Amniotic epithelial cell (primary cell): ENCODE measurements around the gene TMPRSS13.
"Not testable (repeated sequence)": the region's sequence is repeated elsewhere in the genome, so short reads cannot be mapped to it uniquely, and the experiment has no call there.

Experiments
- DNase-seq: peaks from one replicate; pipeline ENCODE4 v3.0.0-alpha.2; 2010; ENCODE audit warnings: low read depth

TMPRSS13 gene

DNA sequence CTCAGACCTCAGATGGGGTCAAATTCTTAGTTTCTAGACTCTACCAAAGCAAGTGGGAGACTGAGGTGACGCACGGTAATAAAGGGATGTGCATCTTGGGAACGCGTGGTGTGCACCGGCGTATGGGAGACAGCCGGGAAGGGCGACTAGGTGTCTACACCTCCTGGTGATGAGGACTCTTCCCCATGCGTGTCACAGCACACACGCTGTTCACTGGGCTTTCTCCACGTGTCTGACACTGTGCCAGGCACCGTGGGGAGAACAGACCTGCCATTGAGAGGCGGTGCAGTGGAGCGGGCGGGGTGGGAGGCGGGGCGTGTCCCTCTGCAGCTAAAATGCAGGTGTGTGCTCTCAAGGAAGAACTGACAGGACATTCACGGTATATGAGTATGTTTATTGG is 58.0 kb downstream of the TMPRSS13 start:
- no peak for DNase-seq

- DNase-seq, result no peak
Observed at GRCh38 chr11:117870103-117870952, 58.9 kb downstream of the TMPRSS13 start.

GRCh38 chr11:117869604-117870003 is 59.6 kb downstream of the TMPRSS13 start:
- no peak for DNase-seq

- DNase-seq, result no peak
Observed at GRCh38 chr11:117868815-117869561, 60.2 kb downstream of the TMPRSS13 start.

DNA sequence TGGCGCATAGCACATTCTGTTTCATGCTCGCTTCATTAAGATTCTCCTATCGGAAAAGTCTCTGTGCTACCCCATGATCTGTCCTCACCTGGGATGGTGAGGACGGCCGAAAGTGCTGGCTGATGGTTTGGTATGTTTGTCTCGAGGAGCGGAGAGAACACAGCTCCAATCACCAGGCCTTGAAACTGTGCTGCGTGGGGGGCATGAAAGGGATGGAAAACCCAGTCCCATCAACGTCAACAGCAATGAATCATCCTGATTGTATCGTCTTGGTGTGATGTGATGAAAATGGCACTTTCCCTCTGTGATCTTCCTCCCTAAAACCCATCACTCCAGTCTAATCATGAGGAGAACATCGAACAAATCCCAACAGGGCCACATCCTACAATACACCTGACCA is 61.1 kb downstream of the TMPRSS13 start:
- no peak for DNase-seq

- no peak for DNase-seq
Observed at GRCh38 chr11:117866526-117866925, 62.7 kb downstream of the TMPRSS13 start.

- not testable (repeated sequence) for DNase-seq
Observed at GRCh38 chr11:117865546-117865945, 63.7 kb downstream of the TMPRSS13 start.

- DNase-seq, result no peak
Observed at GRCh38 chr11:117863383-117863782, 65.8 kb downstream of the TMPRSS13 start.

GRCh38 chr11:117862753-117863152 is 66.4 kb downstream of the TMPRSS13 start:
- DNase-seq, result no peak

GRCh38 chr11:117862019-117862725 is 67.0 kb downstream of the TMPRSS13 start:
- DNase-seq, result no peak

GRCh38 chr11:117861151-117862018 is 67.8 kb downstream of the TMPRSS13 start:
- DNase-seq, result no peak

DNA sequence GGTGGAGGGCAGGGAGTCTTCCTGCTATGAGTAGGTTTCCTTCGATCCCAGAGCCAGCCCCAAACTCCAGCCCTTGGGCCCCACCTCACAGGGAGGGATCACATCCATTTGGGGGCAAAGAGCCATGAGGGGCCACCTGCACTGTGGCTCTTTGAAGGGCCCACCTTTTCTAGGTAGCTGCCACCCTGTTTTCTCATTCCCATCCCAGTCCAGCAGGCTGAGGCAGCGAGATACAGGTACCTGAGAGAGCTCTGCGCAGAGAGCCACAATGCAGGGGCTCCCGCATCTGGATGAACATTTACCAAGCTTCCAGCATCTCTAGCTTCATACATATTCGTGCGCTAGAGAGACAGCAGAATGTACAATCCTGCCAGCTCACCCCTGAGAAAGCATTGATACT is 69.1 kb downstream of the TMPRSS13 start:
- no peak for DNase-seq

DNA sequence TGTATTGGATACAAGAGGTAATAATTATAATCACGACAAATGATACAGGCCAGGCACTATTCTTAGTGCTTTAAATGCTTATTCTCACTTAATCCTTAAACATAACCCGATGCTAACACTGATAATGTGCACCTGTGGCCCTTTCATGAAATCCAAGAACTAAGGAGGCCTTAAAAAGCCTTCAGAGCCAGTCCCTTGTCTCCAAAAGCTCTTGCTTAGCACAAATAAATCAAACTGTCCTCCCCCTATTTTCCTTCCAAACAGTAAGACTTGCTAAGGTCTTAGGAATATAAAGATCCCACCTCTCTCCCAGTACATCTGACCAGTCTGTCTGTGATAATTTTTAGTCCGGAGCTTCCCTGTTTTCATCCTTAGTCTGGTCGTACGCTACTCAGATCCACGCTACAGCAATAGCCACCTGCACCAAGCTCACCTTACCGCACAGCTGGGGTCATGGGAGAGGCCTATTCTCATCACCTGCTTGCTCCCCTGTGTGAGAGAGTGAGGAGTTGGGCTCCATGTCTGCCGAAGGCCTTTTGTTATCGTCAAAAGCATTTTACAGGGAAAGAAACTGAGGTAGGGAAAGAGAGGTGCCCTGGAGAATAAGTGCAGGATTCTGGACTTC is 69.6 kb downstream of the TMPRSS13 start:
- no peak for DNase-seq

GRCh38 chr11:117859061-117859460 is 70.1 kb downstream of the TMPRSS13 start:
- DNase-seq, result no peak

- no peak for DNase-seq
Observed at GRCh38 chr11:117857734-117858414, 71.3 kb downstream of the TMPRSS13 start.

DNA sequence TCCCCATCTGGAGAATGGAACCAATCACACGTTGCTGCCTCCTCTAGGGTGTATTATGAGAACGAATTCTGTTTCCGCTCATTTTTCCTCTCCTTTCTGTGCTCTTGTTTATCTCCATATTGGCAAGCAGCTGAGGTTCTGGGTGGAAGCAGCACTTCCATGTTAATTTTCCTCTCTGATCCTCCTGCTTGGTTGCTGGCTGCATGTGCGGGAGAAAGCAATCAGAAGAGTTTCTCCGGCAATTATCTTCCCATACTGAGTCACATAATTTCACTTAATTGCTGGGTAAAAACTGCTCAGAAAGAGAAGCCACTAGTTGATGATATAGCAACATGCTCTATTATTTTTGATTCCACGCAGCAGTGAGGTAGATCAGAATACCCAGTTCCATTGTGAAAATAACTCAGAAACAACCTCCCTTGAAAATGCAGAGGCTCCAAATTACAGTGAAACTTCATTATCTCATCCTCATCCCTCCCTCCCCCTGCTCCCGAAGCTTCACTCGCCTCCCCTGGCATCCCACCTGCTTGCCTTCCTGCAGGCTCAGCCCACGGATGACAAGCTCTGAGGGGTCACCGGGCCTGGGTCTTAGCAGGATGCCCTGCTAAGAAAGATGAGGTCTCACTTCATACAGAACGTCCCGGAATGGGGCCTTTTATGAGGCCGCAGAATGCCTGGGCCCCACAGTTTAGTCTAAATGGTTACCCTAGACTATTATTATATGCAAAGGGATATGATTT is 73.1 kb downstream of the TMPRSS13 start:
- DNase-seq, result no peak

DNA sequence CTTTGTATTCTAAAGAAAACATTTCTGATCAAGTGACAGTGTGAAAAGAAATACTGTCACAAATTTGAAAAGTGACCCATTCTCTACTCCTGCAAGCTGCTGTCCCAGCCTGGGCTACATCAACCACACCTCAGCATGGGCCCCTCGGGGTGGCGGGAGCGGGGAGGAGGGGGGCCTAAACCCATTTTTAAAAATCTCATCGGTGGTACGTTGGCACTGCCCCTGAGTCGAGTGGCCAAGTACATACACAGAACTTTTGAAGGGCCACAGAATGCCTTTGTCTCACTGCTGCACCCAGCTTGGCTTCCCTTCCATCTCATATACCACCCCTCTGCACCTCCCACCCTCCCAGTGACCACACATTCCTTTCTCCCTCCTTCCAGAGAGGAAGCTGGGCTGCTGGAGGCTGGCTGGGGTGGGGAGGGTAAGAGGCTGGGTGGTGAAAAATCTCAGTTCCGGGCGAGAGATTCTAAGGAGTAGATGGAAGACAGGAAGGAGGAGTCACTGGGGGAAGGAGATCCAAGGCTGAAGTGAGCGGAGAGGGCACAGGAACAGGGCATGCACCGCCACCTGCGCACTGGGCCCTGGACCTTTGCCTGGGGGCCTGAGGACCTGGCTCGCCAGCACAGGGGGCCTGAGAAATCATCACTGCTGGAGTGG is 73.9 kb downstream of the TMPRSS13 start:
- no peak for DNase-seq

DNA sequence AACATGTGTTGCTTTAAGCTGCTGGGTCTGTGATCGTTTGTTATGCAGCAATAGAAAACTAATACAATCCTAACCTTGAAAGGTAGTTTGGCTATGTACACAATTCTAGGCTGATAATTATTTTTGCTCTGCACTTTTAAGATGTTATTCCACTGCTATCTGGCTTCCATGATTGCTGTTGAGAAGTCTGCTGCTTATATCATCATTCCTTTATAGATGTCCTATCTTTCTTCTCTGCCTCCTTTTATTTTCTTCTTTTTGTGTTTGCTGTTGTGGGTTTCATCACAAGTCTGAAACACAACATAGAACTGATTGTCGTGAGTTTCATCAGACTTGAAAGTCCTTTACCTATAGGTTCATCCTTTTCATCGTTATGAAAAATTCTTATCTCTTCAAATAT is 76.9 kb downstream of the TMPRSS13 start:
- no peak for DNase-seq

GRCh38 chr11:117851852-117852251 is 77.3 kb downstream of the TMPRSS13 start:
- DNase-seq, result peak; percentile 58
